Mesenchymal stem cell (in vitro differentiated cells and primary cell): ENCODE results near the gene MRPL19.

Source experiments
- DNase-seq: peaks from one replicate; pipeline ENCODE4 v3.0.0-alpha.2; 2013
- H2AFZ ChIP-seq: one replicate; pipeline ENCODE4 v1.6.1; 2013; ENCODE audit warnings: low read depth, mild to moderate bottlenecking, control low read depth, inconsistent platforms, low read length, moderate library complexity
- H2AK5ac ChIP-seq: 2 replicates; pipeline ENCODE4 v1.6.1; 2013; ENCODE audit warnings: low read length, moderate library complexity, mild to moderate bottlenecking, inconsistent platforms; ENCODE audit not compliant: severe bottlenecking
- H2BK120ac ChIP-seq: one replicate; pipeline ENCODE4 v1.6.1; 2013; ENCODE audit warnings: low read depth, mild to moderate bottlenecking, inconsistent platforms, low read length, moderate library complexity
- H2BK12ac ChIP-seq, 2 experiments: one replicate each; pipeline ENCODE4 v1.6.1; 2013; ENCODE audit warnings: inconsistent platforms in 2 of 2, low read length in 2 of 2, mild to moderate bottlenecking in 2 of 2, moderate library complexity in 2 of 2, control low read depth in 1 of 2
- H2BK15ac ChIP-seq: one replicate; pipeline ENCODE4 v1.6.1; 2013; ENCODE audit warnings: mild to moderate bottlenecking, low read depth, inconsistent platforms; ENCODE audit not compliant: poor library complexity, severe bottlenecking
- H2BK5ac ChIP-seq: 2 replicates; pipeline ENCODE4 v1.6.1; 2013; ENCODE audit warnings: low read depth, mild to moderate bottlenecking, low read length, control low read depth, inconsistent platforms; ENCODE audit not compliant: poor library complexity, severe bottlenecking
- H3K14ac ChIP-seq, 2 experiments: one replicate each; pipeline ENCODE4 v1.6.1; 2013; ENCODE audit warnings: inconsistent platforms in 2 of 2, low read length in 2 of 2, control low read depth in 1 of 2, mild to moderate bottlenecking in 1 of 2, moderate library complexity in 1 of 2
- H3K18ac ChIP-seq, 2 experiments: one replicate each; pipeline ENCODE4 v1.6.1; 2013; ENCODE audit warnings: inconsistent platforms in 2 of 2, low read length in 2 of 2, control low read depth in 1 of 2, low read depth in 1 of 2, mild to moderate bottlenecking in 1 of 2
- H3K23ac ChIP-seq, 2 experiments: one replicate each; pipeline ENCODE4 v1.6.1; 2013; ENCODE audit warnings: inconsistent platforms in 2 of 2, low read length in 2 of 2, mild to moderate bottlenecking in 2 of 2, moderate library complexity in 2 of 2, control low read depth in 1 of 2
- H3K27ac ChIP-seq: 2 replicates; pipeline ENCODE4 v1.5.1; 2013; ENCODE audit warnings: mild to moderate bottlenecking, moderate library complexity, low read length, control low read depth, inconsistent platforms; ENCODE audit not compliant: poor library complexity, severe bottlenecking
- H3K27me3 ChIP-seq, 2 experiments: 2 replicates each; pipeline versions ENCODE4 v1.6.1 to v1.7.0; 2013; ENCODE audit warnings: low read length in 2 of 2, mild to moderate bottlenecking in 2 of 2, moderate library complexity in 2 of 2, control low read depth in 1 of 2, inconsistent platforms in 1 of 2; ENCODE audit not compliant: control insufficient read depth in 1 of 2, insufficient read depth in 1 of 2
- H3K36me3 ChIP-seq, 2 experiments: 2 replicates each; pipeline versions ENCODE4 v1.6.1 to v1.7.0; 2013; ENCODE audit warnings: low read length in 2 of 2, control low read depth in 1 of 2, inconsistent platforms in 1 of 2, low read depth in 1 of 2, mild to moderate bottlenecking in 1 of 2; ENCODE audit not compliant: insufficient read depth in 2 of 2, control insufficient read depth in 1 of 2
- H3K4ac ChIP-seq, 2 experiments: one replicate each; pipeline ENCODE4 v1.6.1; 2013; ENCODE audit warnings: inconsistent platforms in 2 of 2, low read length in 2 of 2, mild to moderate bottlenecking in 2 of 2, moderate library complexity in 2 of 2, control low read depth in 1 of 2, low read depth in 1 of 2
- H3K4me1 ChIP-seq: 2 replicates; pipeline ENCODE4 v1.6.1; 2013; ENCODE audit warnings: low read depth, low read length, control low read depth; ENCODE audit not compliant: control insufficient read depth, insufficient read depth
- H3K4me2 ChIP-seq: 2 replicates; pipeline ENCODE4 v1.6.1; 2013; ENCODE audit warnings: low read length, mild to moderate bottlenecking, inconsistent platforms; ENCODE audit not compliant: poor library complexity, severe bottlenecking
- H3K4me3 ChIP-seq, 2 experiments: 2 replicates each; pipeline versions ENCODE4 v1.5.1 to v1.7.0; 2013; ENCODE audit warnings: low read length in 2 of 2, mild to moderate bottlenecking in 2 of 2, control low read depth in 1 of 2, low read depth in 1 of 2; ENCODE audit not compliant: insufficient read depth in 1 of 2
- H3K79me1 ChIP-seq: replicated peaks from 2 replicates; pipeline ENCODE4 v1.6.1; 2013; ENCODE audit warnings: mild to moderate bottlenecking, control low read depth, low read length, inconsistent platforms; ENCODE audit not compliant: poor library complexity, severe bottlenecking
- H3K9ac ChIP-seq: 2 replicates; pipeline ENCODE4 v1.7.0; 2013; ENCODE audit warnings: mild to moderate bottlenecking, low read length, moderate library complexity
- H3K9me3 ChIP-seq: 2 replicates; pipeline ENCODE4 v1.7.0; 2013; ENCODE audit warnings: mild to moderate bottlenecking, low read length; ENCODE audit not compliant: control insufficient read depth
- H4K8ac ChIP-seq: one replicate; pipeline ENCODE4 v1.6.1; 2013; ENCODE audit warnings: inconsistent platforms, mild to moderate bottlenecking, low read length, moderate library complexity
- H4K91ac ChIP-seq: one replicate; pipeline ENCODE4 v1.6.1; 2013; ENCODE audit warnings: mild to moderate bottlenecking, low read length, inconsistent platforms
- WGBS: methylation state at CpG from one replicate; pipeline ENCODE4 v1.1.7; 2013; ENCODE audit warnings: mixed read lengths; 5-methylcytosine and 5-hydroxymethylcytosine counted together

The MRPL19 gene

GRCh38 chr2:75719616-75720015, 73.0 kb downstream of the MRPL19 start:
- Histone ChIP-seq H3K4ac (no peak overlapping the region), H2BK5ac (no peak overlapping the region), H3K4me3 (no peak overlapping the region), H2AK5ac (no peak overlapping the region), H3K9ac (no peak overlapping the region), H2BK120ac (no peak overlapping the region), H3K4me2 (no peak overlapping the region), H3K27me3 (peaks cover 4 to 12% of the 10 kb centered on the region in 2 experiments), H3K18ac (no peak overlapping the region), H3K9me3 (no peaks in the 10 kb centered on the region), H4K91ac (no peak overlapping the region), H2BK12ac (no peak overlapping the region), H3K4me1 (no peaks in the 10 kb centered on the region), H4K8ac (no peak overlapping the region), H3K27ac (no peak overlapping the region), H3K23ac (no peak overlapping the region), H2AFZ (no peak overlapping the region), H3K36me3 (no peaks in the 10 kb centered on the region), H3K79me1 (no peaks in the 10 kb centered on the region), H3K14ac (no peak overlapping the region), H2BK15ac (no peak overlapping the region)
- DNase-seq: no peak
- no CpG with 5 or more reads among the region's 1 CpG for WGBS

GRCh38 chr2:75720525-75720924, 73.9 kb downstream of the MRPL19 start:
- no peaks in the 10 kb centered on the region for H3K9me3 ChIP-seq
- H3K36me3 ChIP-seq: no peaks in the 10 kb centered on the region
- DNase-seq: no peak
- H3K4ac ChIP-seq: no peak overlapping the region
- H3K4me2 ChIP-seq: no peak overlapping the region
- no peak overlapping the region for H3K18ac ChIP-seq
- H4K91ac ChIP-seq: no peak overlapping the region
- H4K8ac ChIP-seq: no peak overlapping the region
- WGBS: no CpG with 5 or more reads among the region's 1 CpG
- H2AFZ ChIP-seq: no peak overlapping the region
- H3K4me1 ChIP-seq: no peaks in the 10 kb centered on the region
- H3K23ac ChIP-seq: no peak overlapping the region
- peaks cover 4 to 12% of the 10 kb centered on the region in 2 experiments for H3K27me3 ChIP-seq
- no peak overlapping the region for H2BK120ac ChIP-seq
- no peak overlapping the region for H3K14ac ChIP-seq
- H3K9ac ChIP-seq: no peak overlapping the region
- no peaks in the 10 kb centered on the region for H3K79me1 ChIP-seq
- H2AK5ac ChIP-seq: no peak overlapping the region
- H2BK15ac ChIP-seq: no peak overlapping the region
- no peak overlapping the region for H2BK5ac ChIP-seq
- H2BK12ac ChIP-seq: no peak overlapping the region
- no peak overlapping the region for H3K27ac ChIP-seq
- H3K4me3 ChIP-seq: no peak overlapping the region

DNA sequence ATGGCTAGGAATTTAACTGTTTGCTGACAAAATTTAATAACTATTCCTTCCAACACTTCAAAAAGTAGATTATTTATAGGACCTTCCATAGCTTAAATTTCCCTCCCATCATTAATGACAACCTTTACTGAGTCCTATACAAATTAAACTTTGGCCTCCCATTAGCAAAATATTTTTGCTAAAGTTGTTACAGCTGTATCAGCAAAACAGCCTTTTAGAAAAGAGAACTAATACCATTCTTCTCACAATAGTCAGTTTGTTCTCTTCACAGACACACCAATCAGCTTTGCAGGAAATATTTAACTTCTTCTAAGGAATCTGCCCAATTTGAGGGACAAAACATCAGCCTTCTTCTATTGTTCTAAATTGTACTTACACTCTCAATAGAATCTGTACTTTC, 76.1 kb downstream of the MRPL19 start:
- peaks cover 4 to 30% of the 10 kb centered on the region in 2 experiments for H3K27me3 ChIP-seq
- H3K36me3 ChIP-seq: no peaks in the 10 kb centered on the region
- no peak overlapping the region for H2BK15ac ChIP-seq
- H3K23ac ChIP-seq: no peak overlapping the region
- H3K4me1 ChIP-seq: no peaks in the 10 kb centered on the region
- no peak overlapping the region for H3K27ac ChIP-seq
- H2BK5ac ChIP-seq: no peak overlapping the region
- H4K91ac ChIP-seq: no peak overlapping the region
- H3K14ac ChIP-seq: no peak overlapping the region
- H2BK12ac ChIP-seq: no peak overlapping the region
- H3K18ac ChIP-seq: no peak overlapping the region
- H3K79me1 ChIP-seq: no peaks in the 10 kb centered on the region
- H3K9ac ChIP-seq: no peak overlapping the region
- no peak overlapping the region for H2BK120ac ChIP-seq
- H3K4ac ChIP-seq: no peak overlapping the region
- H2AK5ac ChIP-seq: no peak overlapping the region
- H4K8ac ChIP-seq: no peak overlapping the region
- DNase-seq: no peak
- H3K4me2 ChIP-seq: no peak overlapping the region
- no peak overlapping the region for H3K4me3 ChIP-seq
- no peak overlapping the region for H2AFZ ChIP-seq
- no peaks in the 10 kb centered on the region for H3K9me3 ChIP-seq

DNA sequence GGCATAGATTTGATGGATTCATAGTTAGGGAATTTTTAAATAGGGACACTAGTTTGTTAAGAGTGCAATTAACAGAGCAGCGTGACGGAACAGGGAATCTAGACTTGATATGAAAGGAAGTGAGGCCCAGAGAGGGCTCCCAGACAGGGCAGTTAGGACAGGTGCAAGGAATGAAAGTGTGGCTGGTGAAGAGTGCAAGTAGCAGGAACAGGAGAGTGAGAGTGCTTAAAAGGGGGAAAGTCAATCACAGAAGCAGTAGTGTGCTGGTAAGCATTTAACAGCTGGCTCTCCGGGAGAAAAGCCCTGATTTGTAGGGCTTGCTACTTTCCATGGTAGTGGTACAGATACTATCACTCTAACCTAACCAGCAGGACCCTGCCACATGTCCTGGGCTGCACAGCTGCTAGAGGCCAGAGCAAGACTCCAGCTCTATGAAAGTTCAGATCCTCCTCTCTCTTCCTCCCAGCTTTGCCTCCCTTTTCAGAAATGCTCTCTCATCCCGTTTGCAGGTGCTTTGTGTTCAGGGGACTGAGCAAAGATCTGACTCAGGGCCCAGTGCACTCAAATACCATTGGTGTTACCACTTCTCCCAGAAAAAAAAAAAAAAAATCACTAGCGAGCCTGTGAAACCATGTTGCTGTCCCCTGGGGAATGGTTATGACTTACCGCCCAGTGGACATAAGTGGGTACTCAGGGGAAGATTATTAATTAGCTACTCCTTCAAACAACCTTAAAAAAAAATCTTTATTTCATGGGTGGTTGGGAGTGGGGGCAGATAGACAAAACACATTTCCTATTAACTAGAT, 82.2 kb downstream of the MRPL19 start:
- 89% methylated on average over 4 of the region's 6 CpGs for WGBS
- Histone ChIP-seq H3K27me3 (peaks cover 18 to 51% of the 10 kb centered on the region in 2 experiments), H3K14ac (no peak overlapping the region), H3K36me3 (no peaks in the 10 kb centered on the region), H4K91ac (no peak overlapping the region), H2AK5ac (no peak overlapping the region), H4K8ac (no peak overlapping the region), H3K4ac (no peak overlapping the region), H2BK12ac (no peak overlapping the region), H3K27ac (no peak overlapping the region), H2BK5ac (no peak overlapping the region), H3K4me3 (no peak overlapping the region), H3K23ac (no peak overlapping the region), H3K18ac (no peak overlapping the region), H3K79me1 (no peaks in the 10 kb centered on the region), H3K4me1 (no peaks in the 10 kb centered on the region), H2AFZ (no peak overlapping the region), H2BK120ac (no peak overlapping the region), H3K9me3 (no peaks in the 10 kb centered on the region), H3K9ac (no peak overlapping the region), H3K4me2 (no peak overlapping the region), H2BK15ac (no peak overlapping the region)
- no peak for DNase-seq
